GM12875 (cell line): ENCODE measurements around the gene CREBBP.

Experiments
- H3K4me3 ChIP-seq: one replicate; pipeline ENCODE4 v1.5.1; 2011; ENCODE audit warnings: low read depth, low read length, control low read depth
- TF ChIP-seq, protein P1 (sequence below): IDR thresholded peaks from 2 replicates; pipeline ENCODE4 v1.5.1; 2011; ENCODE audit warnings: low read depth, mild to moderate bottlenecking, control low read depth, inconsistent platforms, low read length, moderate library complexity, borderline replicate concordance; ENCODE audit not compliant: insufficient read depth

CREBBP gene

DNA sequence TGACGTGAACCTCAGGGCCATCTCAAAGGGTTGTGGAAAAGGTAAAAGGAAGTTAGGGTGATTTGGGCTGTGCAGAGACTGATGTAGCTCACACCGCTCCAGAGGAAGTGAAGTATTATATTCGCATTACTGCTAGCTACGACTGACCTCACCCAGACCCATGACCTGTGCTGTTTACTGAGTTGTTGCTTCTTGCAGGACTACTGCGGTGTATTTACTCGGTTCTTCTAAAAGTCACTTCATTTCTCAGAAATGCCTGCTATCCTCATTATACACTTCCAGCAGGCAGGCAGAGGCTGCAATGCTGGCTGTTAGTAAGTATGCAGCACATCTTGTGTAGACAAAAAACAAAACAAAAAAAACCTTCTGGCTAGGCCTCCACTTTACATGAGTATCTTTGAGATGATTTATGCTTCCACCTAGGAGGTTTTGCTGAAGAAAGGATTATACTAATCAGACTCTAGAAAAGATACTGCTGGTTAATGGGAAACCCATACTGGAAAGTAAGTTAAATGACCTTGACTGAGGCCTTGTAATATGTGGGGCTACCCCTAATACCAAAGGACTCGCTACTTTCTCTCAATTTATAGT is 76.0 kb downstream of the CREBBP start:
- TF ChIP-seq, protein P1, sequence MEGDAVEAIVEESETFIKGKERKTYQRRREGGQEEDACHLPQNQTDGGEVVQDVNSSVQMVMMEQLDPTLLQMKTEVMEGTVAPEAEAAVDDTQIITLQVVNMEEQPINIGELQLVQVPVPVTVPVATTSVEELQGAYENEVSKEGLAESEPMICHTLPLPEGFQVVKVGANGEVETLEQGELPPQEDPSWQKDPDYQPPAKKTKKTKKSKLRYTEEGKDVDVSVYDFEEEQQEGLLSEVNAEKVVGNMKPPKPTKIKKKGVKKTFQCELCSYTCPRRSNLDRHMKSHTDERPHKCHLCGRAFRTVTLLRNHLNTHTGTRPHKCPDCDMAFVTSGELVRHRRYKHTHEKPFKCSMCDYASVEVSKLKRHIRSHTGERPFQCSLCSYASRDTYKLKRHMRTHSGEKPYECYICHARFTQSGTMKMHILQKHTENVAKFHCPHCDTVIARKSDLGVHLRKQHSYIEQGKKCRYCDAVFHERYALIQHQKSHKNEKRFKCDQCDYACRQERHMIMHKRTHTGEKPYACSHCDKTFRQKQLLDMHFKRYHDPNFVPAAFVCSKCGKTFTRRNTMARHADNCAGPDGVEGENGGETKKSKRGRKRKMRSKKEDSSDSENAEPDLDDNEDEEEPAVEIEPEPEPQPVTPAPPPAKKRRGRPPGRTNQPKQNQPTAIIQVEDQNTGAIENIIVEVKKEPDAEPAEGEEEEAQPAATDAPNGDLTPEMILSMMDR: no peak
- no peak overlapping the region for H3K4me3 ChIP-seq

DNA sequence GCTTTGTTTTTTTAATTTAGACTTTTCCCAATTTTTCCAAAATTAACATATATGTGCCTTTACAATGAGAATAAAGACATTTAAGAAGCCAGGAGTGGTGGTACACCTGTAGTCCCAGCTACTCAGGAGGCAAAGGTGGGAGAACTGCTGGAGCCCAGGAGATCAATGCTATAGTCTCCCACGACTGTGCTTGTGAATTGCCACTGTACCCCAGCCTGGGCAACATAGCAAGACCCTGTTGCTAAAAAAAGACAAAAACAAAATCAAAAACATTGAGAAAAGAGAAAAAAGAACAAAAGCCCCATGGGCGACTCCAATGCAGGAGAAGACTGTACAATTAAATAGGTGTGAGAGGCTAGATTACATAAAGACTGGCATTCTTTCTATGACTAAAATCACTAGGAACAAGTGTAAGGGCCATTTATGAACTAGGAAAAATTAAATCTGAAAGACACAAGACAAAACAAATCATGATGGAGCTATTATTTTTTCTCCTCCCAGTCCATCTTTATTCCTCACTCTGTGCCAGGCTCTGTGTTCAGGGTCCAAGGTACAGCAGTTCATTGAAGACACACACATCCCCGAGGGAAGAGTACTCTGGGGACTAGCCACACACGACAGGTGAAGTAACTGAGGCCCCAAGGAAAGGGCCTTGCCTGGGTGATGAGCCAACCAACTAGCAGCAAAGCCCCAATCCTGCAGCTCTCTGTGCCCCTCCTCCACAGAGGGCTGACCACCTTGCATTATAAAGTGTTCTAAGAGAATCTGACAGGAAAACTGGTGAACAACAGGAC is 79.8 kb downstream of the CREBBP start:
- TF ChIP-seq, protein P1: no peak
- H3K4me3 ChIP-seq: no peak overlapping the region

DNA sequence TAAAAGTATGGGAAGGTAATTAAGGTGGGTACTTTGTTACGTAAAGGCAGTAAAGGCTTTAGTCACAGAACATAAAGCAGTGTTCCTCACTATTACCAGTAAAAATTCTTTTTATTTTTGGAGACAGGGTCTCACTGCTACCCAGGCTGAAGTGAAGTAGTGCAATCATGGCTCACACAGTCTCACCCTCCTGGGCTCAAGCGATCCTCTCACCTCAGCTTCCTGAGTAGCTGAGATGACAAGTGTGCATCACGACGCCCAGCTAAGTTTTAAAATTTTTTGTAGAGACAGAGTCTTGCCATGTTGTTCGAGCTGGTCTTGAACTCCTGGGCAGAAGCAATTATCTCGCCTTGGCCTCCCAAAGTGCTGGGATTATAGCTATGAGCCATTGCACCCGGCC is 80.5 kb downstream of the CREBBP start:
- TF ChIP-seq, protein P1: no peak

DNA sequence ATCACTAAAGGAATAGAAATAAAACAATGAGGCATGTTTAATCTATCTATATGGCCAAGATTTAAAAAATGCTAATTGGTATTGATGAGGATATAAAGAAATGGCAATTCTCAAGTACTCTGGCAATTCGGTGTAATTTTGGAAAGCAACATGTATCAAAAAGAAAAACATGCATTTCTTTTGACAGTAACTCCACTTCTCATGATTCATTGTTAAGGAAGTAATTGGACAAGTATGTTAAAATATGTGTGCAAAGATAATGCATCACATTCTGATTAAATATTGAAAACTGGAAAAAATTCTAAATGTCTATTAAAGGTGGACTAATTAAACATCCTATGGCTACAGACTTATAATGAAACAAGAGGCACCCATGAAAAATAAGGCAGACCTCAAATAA is 81.2 kb downstream of the CREBBP start:
- H3K4me3 ChIP-seq: no peak overlapping the region
- TF ChIP-seq, protein P1: no peak

More for the DNA sequence above, 80.5 kb downstream of the CREBBP start:
- H3K4me3 ChIP-seq: no peak overlapping the region

DNA sequence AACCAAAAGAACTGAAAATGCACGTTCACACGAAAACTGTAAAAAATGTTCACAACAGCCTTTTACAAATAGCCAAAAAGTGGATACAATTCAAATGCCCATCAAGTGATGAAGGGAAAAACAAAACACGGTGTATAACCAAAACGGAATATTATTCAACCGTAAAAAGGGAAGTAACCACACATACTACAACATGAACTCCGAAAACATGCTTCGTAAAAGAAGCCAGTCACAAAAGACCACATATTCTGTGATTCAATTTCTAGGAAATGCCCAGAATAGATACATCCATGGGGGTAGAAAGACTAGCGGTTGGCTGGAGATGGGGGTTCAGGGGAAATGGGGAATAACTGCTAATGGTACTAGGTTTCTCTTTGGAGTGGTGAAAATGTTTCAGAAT is 81.7 kb downstream of the CREBBP start:
- TF ChIP-seq, protein P1: no peak
- H3K4me3 ChIP-seq: no peak overlapping the region

DNA sequence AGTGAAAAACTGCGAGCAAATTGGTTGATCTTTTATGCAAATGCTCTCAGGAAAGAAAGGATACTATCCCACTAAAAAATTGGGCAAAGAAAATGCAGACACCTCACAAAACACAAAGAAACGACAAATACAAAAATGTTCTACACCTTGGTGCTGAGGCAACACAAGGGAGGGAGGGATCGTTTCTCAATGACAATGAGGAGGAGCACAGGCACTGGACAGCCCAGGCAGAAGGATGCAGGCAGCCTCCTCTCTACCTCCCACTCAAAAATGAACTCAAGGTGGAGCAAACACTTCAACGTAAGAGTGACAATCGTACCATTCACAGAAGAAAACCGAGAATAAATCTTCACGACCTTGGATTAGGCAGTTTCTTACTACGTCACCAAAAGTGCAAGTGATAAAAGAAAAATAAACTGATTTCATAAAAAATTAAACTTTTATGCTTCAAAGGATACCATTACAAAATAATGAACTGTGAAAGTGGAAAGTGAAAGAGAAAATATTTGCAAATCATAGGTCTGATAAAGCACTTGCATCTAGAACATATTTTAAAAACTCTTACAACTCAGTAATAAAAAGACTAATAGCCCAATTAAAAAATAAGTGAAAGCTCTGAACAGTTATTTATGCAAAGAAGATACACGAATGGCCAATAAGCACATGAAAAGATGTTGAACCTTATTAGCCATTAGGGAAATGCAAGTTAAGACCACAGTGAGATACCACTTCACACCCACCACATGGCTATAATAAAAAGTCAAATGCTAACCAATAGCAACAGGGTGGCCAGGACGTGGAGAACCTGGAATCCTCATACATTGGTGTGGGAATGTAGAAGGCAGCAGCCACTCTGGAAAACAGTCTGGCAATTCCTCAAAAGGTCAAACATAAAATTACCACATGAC is 82.4 kb downstream of the CREBBP start:
- TF ChIP-seq, protein P1: no peak
- H3K4me3 ChIP-seq: no peak overlapping the region
